Mucosa of descending colon (tissue), 3 donors: ENCODE data around the gene MLPH. TPM values are rescaled to one million over a fixed set of nuclear protein-coding genes. Genes with fewer than 3 reads are reported as not detected.

Experiments used
- ATAC-seq: fragments of 200-7000 bp; cut with Tn5 transposase; one replicate; pipeline ENCODE4 v1.9.1; 2020; ENCODE audit warnings: mild to moderate bottlenecking, moderate library complexity
- DNase-seq, 3 donors: peaks; one replicate each; pipeline ENCODE4 v3.0.0-alpha.2; 2020
- H3K36me3 ChIP-seq: fragments of 200-600 bp; one replicate; pipeline ENCODE4 v1.8.0; 2021; ENCODE audit warnings: low read depth, mild to moderate bottlenecking
- H3K4me1 ChIP-seq: fragments of 200-600 bp; one replicate; pipeline ENCODE4 v1.8.0; 2021; ENCODE audit warnings: low read depth, mild to moderate bottlenecking
- H3K4me3 ChIP-seq: fragments of 200-600 bp; one replicate; pipeline ENCODE4 v1.8.0; 2021; ENCODE audit warnings: mild to moderate bottlenecking
- H3K9me3 ChIP-seq: fragments of 200-600 bp; one replicate; pipeline ENCODE4 v1.8.0; 2021; ENCODE audit warnings: mild to moderate bottlenecking
- intact Hi-C, 2 donors: fragments of 100-400 bp; cut with DNase I in 1 of 2; cut with micrococcal nuclease in 1 of 2; formaldehyde crosslinking; loops; one replicate each; pipeline versions ENCODE4 v1.11.0 to v1.11.1; 2022; cut with DNase I, micrococcal nuclease
- total RNA-seq, 3 donors: library from RNA; stranded (reverse); fragmentation: NEBNext Ultra II Directional in 2 of 3; extraction: Animal tissue kit (Norgen Biotek cat#: 25700) in 2 of 3; gene quantifications; one replicate each; pipeline versions ENCODE4 v1.2.1 to v1.2.4, GENCODE V29; 2021 to 2023
- TF ChIP-seq, protein P1 (sequence below): fragments of 200-600 bp; IDR thresholded peaks from one replicate; pipeline ENCODE4 v1.8.0; 2022; ENCODE audit warnings: antibody characterized with exemption, mild to moderate bottlenecking
- donor health status: DM: no; HTN: no; CAD: no; lungs with moderate emphysema.
- donor health status: DM: no; HTN: no; CAD: no.
- donor health status: DM: no; HTN: yes; CAD: no.

The MLPH gene
- total RNA-seq, 3 donors from 2014 or later, result 46.8 to 133 (median 121) TPM

DNA sequence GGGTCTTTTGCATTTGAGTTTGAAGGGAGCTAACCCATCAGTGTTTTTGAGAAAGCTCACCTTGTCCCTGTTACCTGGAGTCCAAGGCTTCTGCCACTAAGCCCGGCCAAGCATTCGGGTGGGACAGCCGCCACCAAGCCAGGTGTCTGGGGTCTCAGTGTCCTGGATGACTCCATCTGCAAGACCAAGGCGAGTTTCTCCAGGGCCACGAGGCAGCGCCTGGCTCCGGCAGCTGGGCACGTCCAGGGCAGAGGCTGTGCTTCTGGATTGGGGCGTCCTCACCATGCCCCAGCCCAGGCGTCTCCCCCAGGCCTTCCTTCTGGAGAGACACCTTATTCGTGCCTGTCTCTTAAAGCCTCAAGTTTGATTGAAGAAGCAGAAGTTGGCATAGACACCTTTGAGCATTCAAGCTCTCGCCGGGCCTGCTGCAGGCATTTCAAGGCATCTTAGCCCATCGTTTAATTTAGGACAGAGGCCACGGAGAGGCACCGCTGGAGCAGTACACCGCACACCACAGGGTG lies 24.9 kb downstream of the MLPH start:
- no peak overlapping the region for H3K4me3 ChIP-seq
- no peaks in the 10 kb centered on the region for H3K36me3 ChIP-seq
- no peak for DNase-seq
- H3K9me3 ChIP-seq, result no peaks in the 10 kb centered on the region
- intact Hi-C loops, result loop anchor here in 1 of 2 donors (2.0 kb wide), 1 partner anchor 61 kb away; no protein-coding TSS in a partner anchor
- TF ChIP-seq, protein P1, sequence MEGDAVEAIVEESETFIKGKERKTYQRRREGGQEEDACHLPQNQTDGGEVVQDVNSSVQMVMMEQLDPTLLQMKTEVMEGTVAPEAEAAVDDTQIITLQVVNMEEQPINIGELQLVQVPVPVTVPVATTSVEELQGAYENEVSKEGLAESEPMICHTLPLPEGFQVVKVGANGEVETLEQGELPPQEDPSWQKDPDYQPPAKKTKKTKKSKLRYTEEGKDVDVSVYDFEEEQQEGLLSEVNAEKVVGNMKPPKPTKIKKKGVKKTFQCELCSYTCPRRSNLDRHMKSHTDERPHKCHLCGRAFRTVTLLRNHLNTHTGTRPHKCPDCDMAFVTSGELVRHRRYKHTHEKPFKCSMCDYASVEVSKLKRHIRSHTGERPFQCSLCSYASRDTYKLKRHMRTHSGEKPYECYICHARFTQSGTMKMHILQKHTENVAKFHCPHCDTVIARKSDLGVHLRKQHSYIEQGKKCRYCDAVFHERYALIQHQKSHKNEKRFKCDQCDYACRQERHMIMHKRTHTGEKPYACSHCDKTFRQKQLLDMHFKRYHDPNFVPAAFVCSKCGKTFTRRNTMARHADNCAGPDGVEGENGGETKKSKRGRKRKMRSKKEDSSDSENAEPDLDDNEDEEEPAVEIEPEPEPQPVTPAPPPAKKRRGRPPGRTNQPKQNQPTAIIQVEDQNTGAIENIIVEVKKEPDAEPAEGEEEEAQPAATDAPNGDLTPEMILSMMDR, result no peak
- ATAC-seq, result no peak
- H3K4me1 ChIP-seq, result peaks cover 24% of the 10 kb centered on the region

- H3K9me3 ChIP-seq, result no peaks in the 10 kb centered on the region
- intact Hi-C loops, result loop anchor here in 1 of 2 donors (2.0 kb wide), 1 partner anchor 60 kb away; no protein-coding TSS in a partner anchor
- TF ChIP-seq, protein P1, result peak; percentile 76
- DNase-seq (peak; percentile 82 to 93 (median 88)), ATAC-seq (peak; percentile 87)
- H3K36me3 ChIP-seq, result no peaks in the 10 kb centered on the region
- peaks cover 22% of the 10 kb centered on the region for H3K4me1 ChIP-seq
- H3K4me3 ChIP-seq, result no peak overlapping the region
These were observed 25.9 kb downstream of the MLPH start for GRCh38 chr2:237512774-237513466.

DNA sequence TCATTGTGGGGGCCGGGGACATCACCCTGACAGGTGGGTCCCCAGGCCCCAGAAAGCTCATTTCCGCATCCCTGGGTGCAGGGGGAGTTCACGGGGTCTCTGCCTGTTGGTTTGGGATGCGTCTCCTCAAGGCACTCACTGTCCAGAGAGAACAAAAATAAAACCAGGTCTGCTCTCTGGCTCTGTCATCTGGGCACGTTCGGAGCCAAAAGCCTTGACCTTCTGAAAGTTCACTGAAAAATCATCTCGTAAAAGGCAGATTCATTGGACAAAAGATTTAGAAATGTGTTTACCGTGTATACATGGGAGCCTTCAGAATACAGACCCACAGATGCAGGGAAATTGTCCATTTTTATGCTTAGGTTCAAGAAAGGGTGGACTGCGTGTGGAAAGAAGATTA lies 26.6 kb downstream of the MLPH start:
- H3K4me1 ChIP-seq, result peaks cover 22% of the 10 kb centered on the region
- ATAC-seq (no peak), DNase-seq (no peak)
- intact Hi-C loops, result loop anchor here in 1 of 2 donors (2.0 kb wide), 1 partner anchor 59 kb away; no protein-coding TSS in a partner anchor
- no peaks in the 10 kb centered on the region for H3K36me3 ChIP-seq
- H3K9me3 ChIP-seq, result no peaks in the 10 kb centered on the region
- no peak overlapping the region for H3K4me3 ChIP-seq
- TF ChIP-seq, protein P1, result no peak

DNA sequence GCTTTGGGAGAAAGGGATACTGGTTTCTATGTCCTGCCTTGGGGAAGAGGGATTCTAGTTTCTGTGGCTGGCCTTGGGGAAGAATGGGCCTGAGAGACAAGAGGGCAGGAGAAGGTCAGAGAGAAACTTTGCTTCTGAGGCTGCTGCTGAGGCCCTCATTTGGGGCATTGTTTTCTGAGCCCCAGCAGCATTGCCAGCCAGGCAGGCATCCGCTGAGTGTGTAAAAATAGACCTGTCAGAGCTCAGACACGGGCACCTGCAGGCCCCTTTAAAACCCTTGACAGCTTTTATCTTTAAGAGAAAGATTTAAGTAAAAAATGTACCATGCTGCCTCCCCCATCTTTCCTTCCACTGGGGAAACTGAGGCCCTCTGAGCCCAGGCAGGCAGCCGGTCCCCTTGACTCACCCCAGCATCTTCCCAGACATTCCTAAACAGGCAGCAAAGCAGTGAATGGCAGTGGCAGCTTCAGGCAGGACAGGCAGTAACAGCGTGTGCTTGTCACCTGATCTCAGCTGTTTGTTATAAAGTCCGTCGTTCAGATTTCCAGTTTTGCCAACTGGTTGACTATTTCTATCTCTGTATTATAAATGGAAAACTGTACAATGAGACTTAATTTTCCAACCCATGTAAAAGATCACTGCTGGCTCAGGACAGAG lies 27.6 kb downstream of the MLPH start:
- Histone ChIP-seq H3K4me1 (peaks cover 13% of the 10 kb centered on the region), H3K4me3 (no peak overlapping the region), H3K36me3 (no peaks in the 10 kb centered on the region), H3K9me3 (no peaks in the 10 kb centered on the region)
- ATAC-seq (no peak), DNase-seq (no peak)
- intact Hi-C loops, result loop anchor here in 1 of 2 donors (5.0 kb wide), 1 partner anchor 53 kb away; the partner anchor contains the start of gene PRLH
- TF ChIP-seq, protein P1, result no peak

- ATAC-seq (no peak), DNase-seq (no peak)
- no peaks in the 10 kb centered on the region for H3K9me3 ChIP-seq
- no peaks in the 10 kb centered on the region for H3K36me3 ChIP-seq
- intact Hi-C loops, result loop anchor here in 1 of 2 donors (5.0 kb wide), 1 partner anchor 52 kb away; the partner anchor contains the start of gene PRLH
- TF ChIP-seq, protein P1, result no peak
- H3K4me3 ChIP-seq, result no peak overlapping the region
- H3K4me1 ChIP-seq, result peaks cover 10% of the 10 kb centered on the region
These were observed 28.1 kb downstream of the MLPH start for GRCh38 chr2:237515166-237515565.
